Inferior parietal cortex (tissue), 1 donor: ENCODE data around the gene SMAD6.

Experiments used
- DNase-seq: peaks from one replicate; pipeline ENCODE4 v3.0.0-alpha.2; 2016; ENCODE audit errors: extremely low spot score

Gene SMAD6

GRCh38 chr15:66703540-66703941 is 1.5 kb downstream of the SMAD6 start:
- no peak for DNase-seq

- no peak for DNase-seq
Observed at GRCh38 chr15:66704019-66704802, 2.2 kb downstream of the SMAD6 start.

- no peak for DNase-seq
Observed at GRCh38 chr15:66704803-66705153, 2.7 kb downstream of the SMAD6 start.

- DNase-seq: no peak
Observed at GRCh38 chr15:66705277-66706146, 3.5 kb downstream of the SMAD6 start.

DNA sequence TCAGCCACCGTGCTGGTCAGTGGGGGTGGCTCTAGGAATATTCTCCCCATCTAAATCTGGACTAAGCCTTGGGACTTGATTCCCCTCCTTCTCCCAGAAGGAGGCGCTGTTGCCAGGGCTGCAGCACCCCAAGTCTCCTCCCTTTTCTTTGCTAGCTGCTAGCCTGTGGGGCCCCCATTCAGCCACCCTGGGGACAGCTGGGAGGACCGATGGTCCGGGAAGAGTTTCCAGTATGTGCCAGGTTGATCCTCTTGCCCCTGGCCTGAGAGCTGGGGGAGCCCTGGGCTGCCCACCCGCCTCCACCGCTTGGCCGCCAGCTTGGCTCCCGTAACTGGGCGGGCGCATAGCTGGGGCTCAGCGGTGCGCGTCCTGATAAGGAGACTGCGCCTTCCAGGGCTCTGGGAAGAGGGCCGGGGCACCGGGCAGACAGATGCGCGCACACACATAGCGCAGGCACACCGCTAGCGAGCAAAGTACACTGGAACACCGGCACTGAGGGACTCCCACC is 4.2 kb downstream of the SMAD6 start:
- no peak for DNase-seq

DNA sequence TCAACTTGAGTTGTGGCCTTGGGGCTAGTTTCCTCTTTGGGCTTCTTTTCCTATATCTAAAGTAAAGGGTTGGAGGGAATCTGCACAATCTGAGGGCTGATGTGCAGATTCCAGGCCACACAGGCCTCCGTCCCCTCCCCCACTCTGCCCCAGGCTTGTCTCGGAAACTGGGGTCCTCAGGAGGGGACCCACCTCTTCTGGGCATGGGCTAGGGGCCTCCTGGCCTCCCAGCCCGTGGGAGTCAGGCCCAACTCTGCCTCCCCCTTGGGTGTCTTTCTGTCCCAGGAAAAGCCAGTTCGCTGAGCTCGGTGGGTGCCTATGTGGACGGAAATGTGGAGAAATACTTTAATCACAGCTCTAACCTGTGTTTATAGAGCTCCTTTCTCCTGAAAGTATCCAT is 4.8 kb downstream of the SMAD6 start:
- DNase-seq: no peak

GRCh38 chr15:66707310-66708082 is 5.5 kb downstream of the SMAD6 start:
- DNase-seq: no peak

- DNase-seq: no peak
Observed at GRCh38 chr15:66708389-66708788, 6.4 kb downstream of the SMAD6 start.

GRCh38 chr15:66709884-66710283 is 7.8 kb downstream of the SMAD6 start:
- DNase-seq: no peak

GRCh38 chr15:66711260-66711659 is 9.2 kb downstream of the SMAD6 start:
- no peak for DNase-seq

GRCh38 chr15:66711862-66712261 is 9.8 kb downstream of the SMAD6 start:
- no peak for DNase-seq

GRCh38 chr15:66713843-66714508 is 11.9 kb downstream of the SMAD6 start:
- no peak for DNase-seq

GRCh38 chr15:66714543-66714981 is 12.5 kb downstream of the SMAD6 start:
- DNase-seq: no peak

GRCh38 chr15:66715181-66715624 is 13.2 kb downstream of the SMAD6 start:
- no peak for DNase-seq

DNA sequence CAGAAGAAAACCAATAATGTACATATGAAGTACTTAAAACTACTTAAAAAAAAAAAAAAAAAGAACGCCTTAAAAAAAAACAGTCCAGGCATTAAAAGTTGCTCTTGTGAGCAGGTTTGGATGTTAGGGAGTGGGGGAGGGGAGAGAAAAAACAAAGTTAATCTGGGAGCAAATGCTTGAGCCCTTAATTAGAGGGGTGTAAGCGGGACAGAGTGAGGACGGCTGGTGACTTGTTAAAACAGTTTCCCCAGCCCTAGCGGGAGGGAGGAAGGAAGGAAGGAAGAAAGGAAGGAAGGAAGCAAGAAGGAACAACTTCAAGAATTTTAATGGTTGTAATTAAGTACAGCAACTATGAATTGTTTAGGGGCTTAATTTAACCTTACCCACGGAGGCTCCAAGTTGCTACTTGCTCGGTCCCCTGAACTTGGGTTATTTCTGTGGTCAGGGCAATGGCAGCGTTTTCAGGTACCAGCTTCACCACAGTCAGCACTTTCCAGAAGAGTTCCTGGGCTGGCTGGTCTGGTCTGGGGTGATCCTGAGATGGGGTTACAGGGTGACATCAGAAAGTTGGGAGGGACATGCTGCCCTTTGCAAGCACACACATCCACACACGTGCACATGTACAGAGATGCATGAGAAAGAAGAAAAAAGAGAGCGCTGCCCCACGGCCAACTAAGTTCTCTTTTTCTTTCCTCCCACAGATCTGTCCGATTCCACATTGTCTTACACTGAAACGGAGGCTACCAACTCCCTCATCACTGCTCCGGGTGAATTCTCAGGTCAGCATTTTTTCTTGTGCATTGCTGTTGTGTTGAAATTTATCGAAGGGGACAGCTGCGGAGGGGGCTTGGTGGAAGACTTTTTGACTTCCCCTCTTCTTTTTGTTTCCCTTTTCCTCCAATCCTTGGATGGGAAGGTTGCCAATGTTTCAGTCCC is 14.0 kb downstream of the SMAD6 start:
- no peak for DNase-seq

GRCh38 chr15:66716656-66717020 is 14.6 kb downstream of the SMAD6 start:
- no peak for DNase-seq

GRCh38 chr15:66718220-66718988 is 16.4 kb downstream of the SMAD6 start:
- no peak for DNase-seq

DNA sequence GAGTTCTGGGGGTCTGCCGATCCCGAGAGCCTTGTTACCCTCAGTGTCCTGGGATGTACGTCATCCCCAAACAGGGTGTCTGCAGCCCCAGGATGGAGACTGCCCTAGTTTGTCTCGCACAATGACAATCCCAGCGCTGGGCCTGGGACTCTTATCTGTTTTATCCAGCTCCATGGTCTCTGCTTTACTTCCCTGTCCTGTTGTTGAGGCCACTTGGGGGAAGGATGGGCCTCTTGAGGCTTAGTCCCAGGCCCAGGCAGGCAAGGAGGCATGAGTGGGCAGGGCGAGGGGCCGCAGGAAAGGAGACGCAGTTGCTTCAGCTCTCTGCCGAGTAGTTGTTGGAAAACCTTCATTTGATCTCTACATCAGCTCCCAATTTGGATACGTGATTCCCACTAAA is 17.4 kb downstream of the SMAD6 start:
- DNase-seq: no peak

DNA sequence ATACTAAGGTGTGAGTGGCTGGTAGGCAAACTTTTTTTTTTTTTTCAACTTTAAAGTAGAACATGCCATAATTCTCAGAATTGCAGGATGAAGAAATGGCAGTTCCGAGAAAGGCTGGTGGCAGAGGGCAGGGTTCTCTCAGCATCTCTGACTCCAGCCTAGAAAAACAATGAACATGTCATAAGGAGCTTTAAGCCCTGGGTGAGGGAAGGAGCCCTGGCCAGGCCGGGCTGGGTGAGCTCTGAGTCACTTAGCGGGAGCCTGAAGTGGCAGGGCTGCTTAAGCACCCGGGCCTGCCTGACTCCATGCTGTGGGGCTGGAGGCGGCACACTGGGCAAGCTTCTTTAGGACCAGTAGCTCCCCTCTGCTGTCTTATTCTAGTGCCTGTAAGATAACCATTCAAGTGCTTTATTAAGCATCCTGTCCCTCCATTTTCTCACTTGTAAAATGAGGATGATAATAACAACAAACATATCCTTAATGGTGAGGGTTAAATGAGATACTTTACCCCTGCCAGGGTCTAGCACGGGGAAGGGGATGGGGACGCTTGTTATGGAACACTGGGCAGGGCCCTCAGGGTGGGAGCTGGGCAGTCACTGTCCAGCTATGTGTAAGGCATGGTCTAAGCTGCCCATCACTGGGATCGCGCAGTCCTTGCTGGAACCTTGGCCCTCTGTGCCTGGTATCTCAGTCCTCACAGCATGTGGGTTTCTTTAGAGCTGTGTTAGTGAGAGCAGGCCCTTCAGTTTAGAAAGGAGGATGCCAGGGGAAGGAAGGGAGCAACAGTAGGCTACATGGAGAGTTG is 18.4 kb downstream of the SMAD6 start:
- no peak for DNase-seq
